Measurements from ENCODE around the gene FAM131C. TPM values are rescaled to one million over a fixed set of nuclear protein-coding genes. Genes with fewer than 3 reads are reported as not detected.
"Not testable (repeated sequence)": the region's sequence is repeated elsewhere in the genome, so short reads cannot be mapped to it uniquely, and the experiment has no call there.

Gene FAM131C
- total and polyA plus RNA-seq, 8 donors: 0.35 to 0.37 TPM; not detected in 6

- TF ChIP-seq CTCF (IDR thresholded peaks at IDR 0.05): no peak
- peaks cover 0 to 3% (median 0%) of the 10 kb centered on the region in 3 donors for H3K27me3 ChIP-seq
- no peak for DNase-seq
- no peak overlapping the region for H3K4me3 ChIP-seq
- 57 to 100% (median 67%) methylated on average over 2 to 7 of the region's 7 CpGs for WGBS, 5 donors
- H3K36me3 ChIP-seq: no peaks in the 10 kb centered on the region
- H3K4me1 ChIP-seq: peaks cover 6 to 10% (median 8%) of the 10 kb centered on the region in 4 donors
- intact Hi-C loops (cut with DNase I; ENCODE audit: low total_unique reads): no loop called here
- no peaks in the 10 kb centered on the region for H3K9me3 ChIP-seq
- H3K27ac ChIP-seq: no peak overlapping the region
These were observed 26.6 kb downstream of the FAM131C start for GRCh38 chr1:16046842-16047241.

DNA sequence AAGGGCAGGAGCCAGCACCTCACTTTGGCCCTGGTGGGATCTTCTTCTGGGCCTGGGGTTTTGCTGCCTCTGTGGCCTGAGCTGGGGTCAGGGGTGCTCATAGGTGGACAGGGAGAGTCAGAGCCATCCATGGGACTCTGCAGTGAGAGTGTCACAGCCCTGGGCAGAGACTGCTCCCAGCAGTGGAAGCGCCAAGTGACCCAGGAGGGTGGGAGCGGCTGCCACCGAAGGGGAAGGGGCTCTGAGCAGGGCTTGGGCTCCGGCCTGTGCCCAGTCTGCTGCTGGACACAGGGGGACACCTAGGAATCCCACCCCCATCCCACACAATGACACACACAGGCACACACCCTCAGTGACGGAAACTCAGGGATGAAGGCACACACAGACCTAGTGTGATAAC lies 29.5 kb downstream of the FAM131C start:
- intact Hi-C loops (cut with DNase I; ENCODE audit: low total_unique reads): no loop called here
- WGBS, 5 donors: 89 to 94% (median 92%) methylated on average over 3 to 5 of the region's 5 CpGs

GRCh38 chr1:16043521-16043920 lies 29.9 kb downstream of the FAM131C start, which contains the start of gene CLCNKB:
Gene CLCNKB, plus strand, starts transcription at chr1:16043782. Its CDS starts 711 bp downstream, at chr1:16044493.
- Histone ChIP-seq H3K27me3 (peaks cover 0 to under 1% (median 0%) of the 10 kb centered on the region in 3 donors), H3K36me3 (no peaks in the 10 kb centered on the region), H3K4me1 (peaks cover under 1 to 4% (median 1%) of the 10 kb centered on the region in 4 donors), H3K4me3 (no peak within 1 kb of the TSS), H3K9me3 (no peaks in the 10 kb centered on the region), H3K27ac (no peak within 1 kb of the TSS)
- TF ChIP-seq POLR2A (IDR thresholded peaks at IDR 0.05) (no peak), POLR2AphosphoS5 (IDR thresholded peaks at IDR 0.05) (no peak), EP300 (IDR thresholded peaks at IDR 0.05) (no peak), CTCF (IDR thresholded peaks at IDR 0.05) (no peak)
- WGBS, 5 donors: 37 to 66% (median 61%) methylated on average over 6 to 7 of the region's 7 CpGs
- intact Hi-C loops (cut with DNase I; ENCODE audit: low total_unique reads): no loop called here
- peak; percentile 34 to 75 for DNase-seq

More for the DNA sequence above, 29.5 kb downstream of the FAM131C start:
- Histone ChIP-seq H3K36me3 (no peaks in the 10 kb centered on the region), H3K27ac (no peak overlapping the region), H3K9me3 (no peaks in the 10 kb centered on the region), H3K4me1 (peaks cover 4 to 8% (median 6%) of the 10 kb centered on the region in 4 donors), H3K27me3 (peaks cover 0 to 3% (median 0%) of the 10 kb centered on the region in 3 donors), H3K4me3 (no peak overlapping the region)
- no peak for TF ChIP-seq POLR2AphosphoS5 (IDR thresholded peaks at IDR 0.05)
- no peak for TF ChIP-seq POLR2A (IDR thresholded peaks at IDR 0.05)
- TF ChIP-seq EP300 (IDR thresholded peaks at IDR 0.05): no peak
- TF ChIP-seq CTCF (IDR thresholded peaks at IDR 0.05): no peak
- DNase-seq: no peak

DNA sequence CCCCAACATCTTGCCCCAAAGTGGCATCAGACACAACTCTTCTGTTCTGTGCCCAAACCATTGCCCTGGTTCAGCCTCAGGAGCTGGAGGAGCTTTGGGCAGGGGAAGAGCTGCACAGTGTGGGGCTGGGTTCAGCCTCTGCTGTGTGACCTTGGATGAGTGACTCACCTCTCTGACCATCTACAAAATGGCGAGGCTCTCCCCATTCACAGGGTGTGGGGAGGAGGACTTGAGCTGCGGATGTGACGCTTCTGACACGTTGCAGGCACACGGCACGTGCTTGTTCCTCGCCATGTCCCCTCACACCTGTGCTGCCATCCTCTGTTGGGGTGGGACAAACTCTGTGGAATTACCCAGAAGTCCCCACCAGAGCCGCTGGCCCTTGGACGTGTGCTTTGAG lies 30.8 kb downstream of the FAM131C start:
- H3K4me1 ChIP-seq; H3K9me3 ChIP-seq; H3K4me3 ChIP-seq; H3K27me3 ChIP-seq; DNase-seq; H3K27ac ChIP-seq; intact Hi-C loops (cut with DNase I; ENCODE audit: low total_unique reads); H3K36me3 ChIP-seq: not testable (repeated sequence)
- 83 to 89% (median 87%) methylated on average over 7 to 9 of the region's 9 CpGs for WGBS, 5 donors

GRCh38 chr1:16042096-16042495 lies 31.4 kb downstream of the FAM131C start:
- no peak for DNase-seq
- TF ChIP-seq EP300 (IDR thresholded peaks at IDR 0.05): no peak
- 76 to 92% (median 81%) methylated on average over 6 to 9 of the region's 9 CpGs for WGBS, 5 donors
- no peaks in the 10 kb centered on the region for H3K4me1 ChIP-seq
- H3K36me3 ChIP-seq: no peaks in the 10 kb centered on the region
- H3K4me3 ChIP-seq: no peak overlapping the region
- intact Hi-C loops (cut with DNase I; ENCODE audit: low total_unique reads): no loop called here
- H3K27ac ChIP-seq: no peak overlapping the region
- H3K27me3 ChIP-seq: no peaks in the 10 kb centered on the region
- no peaks in the 10 kb centered on the region for H3K9me3 ChIP-seq

All from stomach (tissue), 9 donors.